Stimulated activated CD4-positive, alpha-beta T cell treated with anti-CD3 and anti-CD28 coated beads, TNF-alpha, amount 100 ng/mL, for 4 hours (primary cell): ENCODE results near the gene DGCR2.
"Not testable (repeated sequence)": the region's sequence is repeated elsewhere in the genome, so short reads cannot be mapped to it uniquely, and the experiment has no call there.

Source experiments
- DNase-seq, 3 experiments: peaks; one replicate each; pipeline ENCODE4 v3.0.0-alpha.2; 2020; ENCODE audit warnings: low read depth in 3 of 3

DGCR2 gene

GRCh38 chr22:19004471-19004870 lies 117.7 kb downstream of the DGCR2 start:
- no peak for DNase-seq

DNA sequence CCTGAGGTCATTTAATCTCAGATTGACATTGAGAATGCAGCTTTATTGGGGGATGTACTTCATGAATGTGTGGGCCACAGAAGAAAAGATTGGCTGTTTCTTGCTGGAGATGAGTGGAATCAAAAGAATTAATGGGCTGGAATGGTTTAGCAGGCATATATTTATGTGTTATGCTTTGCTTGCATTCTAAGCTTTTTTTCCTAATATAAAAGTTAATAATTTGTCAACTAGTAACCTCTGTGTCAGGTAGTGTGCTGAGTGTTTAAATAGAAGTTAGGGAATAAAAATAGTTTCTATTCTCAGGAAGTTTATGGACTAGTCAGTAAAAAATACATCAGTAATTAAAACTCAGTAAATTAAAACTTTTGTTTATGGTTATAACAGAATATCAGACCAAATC lies 118.7 kb downstream of the DGCR2 start:
- no peak for DNase-seq

DNA sequence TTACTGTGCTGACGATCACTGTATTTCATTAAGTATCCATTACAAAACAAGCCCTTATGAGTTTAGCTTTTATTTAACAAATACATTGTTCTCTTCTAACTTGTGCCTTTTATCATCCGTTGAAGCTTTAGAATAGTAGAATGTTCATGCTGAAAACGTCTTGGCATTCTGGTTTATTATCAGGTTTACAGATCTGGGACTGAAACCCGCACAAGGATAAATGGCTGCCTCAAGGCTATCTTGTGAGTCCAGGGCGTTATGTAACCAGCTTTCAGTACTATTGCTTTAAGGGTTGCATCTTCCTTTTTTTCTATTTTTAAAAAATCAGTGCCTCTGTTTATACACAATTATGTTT lies 119.6 kb downstream of the DGCR2 start:
- DNase-seq = no peak

DNA sequence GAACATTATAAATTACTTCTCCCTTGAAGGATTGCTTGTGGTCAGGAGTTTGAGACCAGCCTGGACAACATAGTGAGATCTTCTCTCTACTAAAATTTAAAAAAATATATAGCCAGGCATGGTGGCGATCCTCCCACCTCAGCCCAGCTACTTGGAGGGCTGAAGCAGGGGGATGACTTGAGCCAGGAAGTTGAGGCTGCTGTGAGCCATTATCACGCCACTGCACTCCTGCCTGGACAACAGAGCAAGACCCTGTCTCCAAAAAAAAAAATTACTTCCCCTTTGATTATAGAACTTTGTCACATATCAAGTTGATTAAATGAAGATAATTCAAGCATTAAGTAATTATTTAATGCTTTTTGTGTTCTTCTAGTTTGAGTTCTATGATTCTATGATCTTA lies 121.0 kb downstream of the DGCR2 start:
- no peak for DNase-seq

GRCh38 chr22:19000106-19000505 lies 122.1 kb downstream of the DGCR2 start:
- not testable (repeated sequence) for DNase-seq

GRCh38 chr22:18999416-18999815 lies 122.8 kb downstream of the DGCR2 start:
- no peak for DNase-seq

GRCh38 chr22:18999008-18999407 lies 123.2 kb downstream of the DGCR2 start:
- no peak for DNase-seq

- DNase-seq = no peak
Observed at GRCh38 chr22:18997925-18998315, 124.3 kb downstream of the DGCR2 start.

- DNase-seq = no peak
Observed at GRCh38 chr22:18997306-18997924, 124.8 kb downstream of the DGCR2 start.

DNA sequence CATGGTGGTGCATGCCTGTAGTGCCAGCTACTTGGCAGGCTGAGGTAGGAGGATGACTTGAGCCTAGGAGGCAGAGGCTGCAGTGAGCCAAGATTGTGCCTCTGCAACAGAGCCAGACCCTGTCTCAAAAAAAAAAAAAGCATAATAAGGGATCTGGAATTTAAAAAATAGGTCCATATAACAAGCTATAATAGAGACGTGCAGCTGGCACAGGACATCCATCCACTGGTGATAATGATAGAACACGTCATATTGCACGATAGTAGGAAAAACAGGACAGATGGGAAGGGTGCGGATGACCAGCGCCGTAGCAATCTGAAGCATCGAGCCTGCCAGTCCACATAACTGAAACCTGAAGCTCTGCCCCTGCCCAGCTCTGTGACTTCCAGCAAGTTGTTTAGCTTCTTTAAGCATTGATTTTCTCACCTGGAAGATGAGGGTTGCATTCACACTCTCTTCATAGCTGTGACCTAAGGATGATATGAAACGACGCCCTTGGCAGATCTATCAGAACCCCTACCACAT lies 125.8 kb downstream of the DGCR2 start:
- DNase-seq = no peak

GRCh38 chr22:18995327-18995711 lies 126.9 kb downstream of the DGCR2 start:
- DNase-seq = no peak

- no peak for DNase-seq
Observed at GRCh38 chr22:18994701-18995326, 127.4 kb downstream of the DGCR2 start.

DNA sequence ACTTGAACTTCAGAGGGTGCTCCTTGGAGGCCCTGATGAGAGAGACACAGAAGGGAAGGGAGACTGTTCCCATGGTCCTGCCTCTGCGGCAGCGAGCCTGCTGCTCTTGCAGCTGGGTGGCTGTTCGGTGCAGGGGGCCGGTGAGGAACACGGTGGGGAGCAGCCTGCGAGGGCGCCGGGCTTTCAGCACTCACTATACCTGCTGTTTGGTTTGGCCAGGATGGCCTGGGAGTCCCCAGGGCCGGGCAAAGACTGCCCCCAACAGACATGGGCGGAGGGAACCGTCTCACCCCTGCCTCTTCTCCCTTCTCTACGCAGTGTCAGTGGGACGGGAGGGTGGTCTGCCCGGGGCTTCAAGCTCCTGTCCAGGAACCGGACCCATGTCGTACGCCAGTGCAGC lies 128.2 kb downstream of the DGCR2 start:
- DNase-seq = no peak

DNA sequence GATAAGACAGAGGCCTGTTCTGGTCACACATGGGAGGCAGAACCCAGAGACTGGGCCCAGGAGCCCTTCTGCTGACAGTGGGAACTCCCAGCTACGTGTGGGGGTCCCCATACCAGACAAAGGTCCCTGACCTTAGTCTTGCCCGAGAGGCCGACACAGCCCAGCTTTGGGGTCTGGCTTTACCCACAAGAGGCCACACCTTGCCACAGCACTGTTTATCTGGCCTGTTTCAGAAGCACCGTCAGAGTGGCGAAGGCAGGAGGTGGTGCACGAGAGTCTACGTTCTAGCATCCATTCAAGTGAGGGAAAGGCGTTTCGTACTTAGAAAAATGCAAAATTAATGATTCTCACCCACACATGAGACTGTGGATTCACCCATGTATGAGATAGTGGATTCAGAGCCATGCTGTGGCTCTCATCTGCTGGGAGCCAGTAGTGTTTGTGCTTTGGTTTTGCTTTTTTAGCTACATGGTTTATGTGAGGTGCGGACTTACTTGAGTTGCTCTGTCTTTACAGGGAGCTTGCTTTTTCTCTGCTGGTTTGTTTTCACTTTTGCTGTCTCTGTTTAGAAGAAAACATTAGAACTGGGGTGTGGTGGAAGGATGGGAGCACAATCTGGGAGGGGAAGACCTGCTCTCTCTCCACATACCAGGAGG lies 129.5 kb downstream of the DGCR2 start:
- no peak for DNase-seq

DNA sequence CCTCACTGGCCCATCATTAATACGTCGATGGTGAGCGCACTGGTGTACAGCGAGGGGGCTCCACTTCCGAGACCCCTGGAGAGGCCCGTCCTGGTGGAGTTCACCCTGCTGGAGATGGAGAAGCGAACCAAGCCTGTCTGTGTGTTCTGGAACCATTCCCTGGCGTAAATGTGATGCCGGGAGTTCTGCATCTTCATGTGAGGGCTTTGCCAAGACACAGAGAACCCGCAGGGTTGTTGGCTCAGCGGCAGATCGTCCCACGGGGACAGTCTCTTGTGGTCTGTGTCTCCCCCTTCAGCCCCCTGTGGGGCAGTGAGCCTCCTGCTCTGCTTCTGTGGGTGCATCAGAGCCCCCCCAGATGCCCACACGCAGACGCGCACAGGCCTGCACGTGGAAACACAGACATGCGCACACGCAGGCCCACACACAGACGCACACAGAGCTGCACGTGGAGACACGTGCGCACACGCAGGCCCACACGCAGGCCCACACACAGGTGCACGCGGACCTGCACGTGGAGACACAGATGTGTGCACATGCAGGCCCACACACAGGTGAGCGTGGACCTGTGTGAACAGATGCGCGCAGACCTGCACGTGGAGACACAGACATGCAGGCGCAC lies 130.3 kb downstream of the DGCR2 start:
- DNase-seq = no peak

DNA sequence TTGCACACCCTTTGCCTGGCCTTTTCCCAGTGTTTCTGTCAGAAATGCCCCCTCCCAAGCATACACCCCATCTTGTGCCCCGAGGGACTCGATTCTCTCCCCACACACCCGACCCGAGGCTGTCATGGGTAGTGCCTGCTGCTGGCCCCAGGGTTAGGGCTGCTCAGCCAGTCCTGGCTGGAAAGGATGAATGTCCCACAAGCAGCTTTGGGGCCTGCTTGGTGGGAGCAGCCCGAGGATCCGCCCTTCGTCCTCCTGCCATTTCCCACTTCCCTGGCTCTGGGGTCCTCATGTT lies 131.1 kb downstream of the DGCR2 start:
- DNase-seq = no peak

- no peak for DNase-seq
Observed at GRCh38 chr22:18990355-18991137, 131.7 kb downstream of the DGCR2 start.

GRCh38 chr22:18988958-18989357 lies 133.3 kb downstream of the DGCR2 start:
- no peak for DNase-seq

DNA sequence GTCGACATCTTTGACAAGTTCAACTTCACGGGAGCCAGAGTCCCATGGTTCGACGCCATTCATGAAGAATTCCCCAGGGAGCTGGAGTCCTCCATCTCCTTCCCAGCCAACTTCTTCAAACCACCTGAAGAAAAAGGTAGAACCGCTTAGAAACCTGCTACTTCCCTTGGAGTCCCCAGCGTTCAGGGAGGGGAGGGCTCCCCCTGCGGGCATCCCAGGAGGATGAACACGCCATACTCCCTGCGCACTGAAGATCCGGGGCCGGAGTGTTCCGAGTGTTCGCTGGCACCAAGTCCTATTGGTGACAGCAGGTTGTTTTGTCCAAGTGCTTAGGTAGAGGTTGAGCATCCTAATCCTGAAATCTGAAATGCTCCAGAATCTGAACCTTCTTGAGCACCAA lies 134.4 kb downstream of the DGCR2 start:
- no peak for DNase-seq

- DNase-seq = not testable (repeated sequence)
Observed at GRCh38 chr22:18987114-18987513, 135.1 kb downstream of the DGCR2 start.
